GM19397 (cell line): ENCODE results near the gene MED17.
"Not testable (repeated sequence)": the region's sequence is repeated elsewhere in the genome, so short reads cannot be mapped to it uniquely, and the experiment has no call there.

Source experiments
- ATAC-seq: cut with Tn5 transposase; IDR thresholded peaks from one replicate; pipeline ENCODE4 v1.9.1; 2021; ENCODE audit warnings: mild to moderate bottlenecking, moderate library complexity; ENCODE audit not compliant: unreplicated experiment

The MED17 gene

GRCh38 chr11:93784145-93784934 lies at the start of gene MED17:
Gene MED17, plus strand, starts transcription at chr11:93784282. Its CDS starts 232 bp downstream, at chr11:93784514.
- peak; percentile 96 for ATAC-seq

GRCh38 chr11:93734427-93735222 lies 49.5 kb upstream of the MED17 start:
- no peak for ATAC-seq

- no peak for ATAC-seq
Observed at GRCh38 chr11:93735627-93736026, 48.5 kb upstream of the MED17 start.

GRCh38 chr11:93736129-93736528 lies 48.0 kb upstream of the MED17 start:
- no peak for ATAC-seq

GRCh38 chr11:93737904-93738612 lies 46.0 kb upstream of the MED17 start:
- no peak for ATAC-seq

- ATAC-seq = no peak
Observed at GRCh38 chr11:93738647-93739081, 45.4 kb upstream of the MED17 start.

- no peak for ATAC-seq
Observed at GRCh38 chr11:93740031-93740729, 43.9 kb upstream of the MED17 start.

- peak; percentile 23 for ATAC-seq
Observed at GRCh38 chr11:93740730-93741093, 43.4 kb upstream of the MED17 start.

- ATAC-seq = peak; percentile 90
Observed at GRCh38 chr11:93741094-93741881, 42.8 kb upstream of the MED17 start, which contains the start of the genes C11orf54 and TAF1D. Gene C11orf54, plus strand, starts transcription at chr11:93741672. Its CDS starts 5,722 bp downstream, at chr11:93747394. Gene TAF1D, minus strand, starts transcription at chr11:93741495. Its CDS starts 2,191 bp downstream, at chr11:93739304.

GRCh38 chr11:93741882-93742226 lies 42.2 kb upstream of the MED17 start:
- ATAC-seq = no peak

GRCh38 chr11:93743291-93743690 lies 40.8 kb upstream of the MED17 start:
- no peak for ATAC-seq

GRCh38 chr11:93744669-93745004 lies 39.4 kb upstream of the MED17 start:
- ATAC-seq = no peak

- not testable (repeated sequence) for ATAC-seq
Observed at GRCh38 chr11:93745005-93745755, 38.9 kb upstream of the MED17 start.

- no peak for ATAC-seq
Observed at GRCh38 chr11:93746101-93746500, 38.0 kb upstream of the MED17 start.

GRCh38 chr11:93747122-93747521 lies 37.0 kb upstream of the MED17 start:
- ATAC-seq = peak; percentile 74

GRCh38 chr11:93751001-93751400 lies 33.1 kb upstream of the MED17 start:
- no peak for ATAC-seq

- no peak for ATAC-seq
Observed at GRCh38 chr11:93753241-93753640, 30.8 kb upstream of the MED17 start.

GRCh38 chr11:93756748-93757147 lies 27.3 kb upstream of the MED17 start:
- no peak for ATAC-seq

GRCh38 chr11:93757301-93757700 lies 26.8 kb upstream of the MED17 start:
- no peak for ATAC-seq
